Osteoblast (primary cell): Measurements from ENCODE around the gene TNFSF18. TPM values are rescaled to one million over a fixed set of nuclear protein-coding genes. Genes with fewer than 3 reads are reported as not detected.
"Not testable (repeated sequence)": the region's sequence is repeated elsewhere in the genome, so short reads cannot be mapped to it uniquely, and the experiment has no call there.

ENCODE experiments used
- DNase-seq: peaks from one replicate; pipeline ENCODE4 v3.0.0; 2011; ENCODE audit warnings: low spot score, mixed read lengths; ENCODE audit not compliant: insufficient read length; ENCODE audit errors: missing footprints
- H2AFZ ChIP-seq: 2 replicates; pipeline ENCODE4 v1.6.0; 2011; ENCODE audit warnings: mild to moderate bottlenecking, low read length
- H3K27ac ChIP-seq: 2 replicates; pipeline ENCODE4 v1.5.1; 2011; ENCODE audit warnings: mild to moderate bottlenecking, low read depth, low read length, moderate library complexity
- H3K27me3 ChIP-seq: 2 replicates; pipeline ENCODE4 v1.6.0; 2012; ENCODE audit warnings: mild to moderate bottlenecking, control low read depth, inconsistent platforms, low read length, moderate library complexity; ENCODE audit not compliant: insufficient read depth
- H3K36me3 ChIP-seq: 2 replicates; pipeline ENCODE4 v1.5.1; 2011; ENCODE audit warnings: mild to moderate bottlenecking, low read length, control low read depth, moderate library complexity; ENCODE audit not compliant: insufficient read depth
- H3K4me1 ChIP-seq: 2 replicates; pipeline ENCODE4 v1.5.1; 2011; ENCODE audit warnings: mild to moderate bottlenecking, low read length, control low read depth, moderate library complexity; ENCODE audit not compliant: insufficient read depth
- H3K4me2 ChIP-seq: 2 replicates; pipeline ENCODE4 v1.6.0; 2011; ENCODE audit warnings: mild to moderate bottlenecking, low read length; ENCODE audit not compliant: insufficient read depth
- H3K4me3 ChIP-seq: fragments of 200-600 bp; sonication (generic); 3 replicates; pipeline ENCODE4 v1.5.1; 2012; ENCODE audit warnings: mild to moderate bottlenecking, low read length, inconsistent platforms; ENCODE audit not compliant: insufficient read depth
- H3K79me2 ChIP-seq: 2 replicates; pipeline ENCODE4 v1.6.0; 2012; ENCODE audit warnings: mild to moderate bottlenecking, low read length, control low read depth, inconsistent platforms; ENCODE audit not compliant: insufficient read depth
- H3K9me3 ChIP-seq: 2 replicates; pipeline ENCODE4 v1.5.1; 2011; ENCODE audit warnings: low read depth, low read length, control low read depth
- H4K20me1 ChIP-seq: 2 replicates; pipeline ENCODE4 v1.6.0; 2012; ENCODE audit warnings: mild to moderate bottlenecking, low read length, control low read depth; ENCODE audit not compliant: insufficient read depth
- total RNA-seq: library from RNA; depleted of rRNA; stranded (reverse); fragments of >200 nt; gene quantifications from 2 replicates; pipeline ENCODE4 v1.2.3, GENCODE V29; 2012
- TF ChIP-seq, protein P1 (sequence below): IDR thresholded peaks from 2 replicates; pipeline ENCODE4 v1.5.1; 2011; ENCODE audit warnings: mild to moderate bottlenecking, low read depth, low read length, moderate library complexity; ENCODE audit errors: extremely low read depth

The TNFSF18 gene
- total RNA-seq, 1 donor, result 0.36 TPM

DNA sequence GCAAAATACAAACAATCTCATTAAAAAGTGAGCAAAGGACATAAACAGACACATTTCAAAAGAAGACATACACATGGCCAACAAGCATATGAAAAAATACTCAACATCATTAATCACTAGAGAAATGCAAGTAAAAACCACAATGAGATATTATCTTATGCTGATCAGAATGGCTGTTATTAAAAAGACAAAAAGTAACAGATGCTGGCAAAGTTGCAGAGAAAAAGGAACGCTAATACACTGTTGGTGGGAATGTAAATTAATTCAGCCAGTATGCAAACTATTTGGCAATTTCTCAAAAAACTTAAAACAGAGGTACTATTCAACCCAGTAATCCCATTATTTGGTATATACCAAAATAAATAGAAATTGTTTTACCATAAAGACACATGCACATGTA lies 32.2 kb upstream of the TNFSF18 start:
- H3K36me3 ChIP-seq, result no peaks in the 10 kb centered on the region
- H4K20me1 ChIP-seq, result no peaks in the 10 kb centered on the region
- DNase-seq, result no peak
- H3K4me3 ChIP-seq, result no peak overlapping the region
- no peak overlapping the region for H3K4me2 ChIP-seq
- no peaks in the 10 kb centered on the region for H3K9me3 ChIP-seq
- no peak overlapping the region for H2AFZ ChIP-seq
- peaks cover 5% of the 10 kb centered on the region for H3K27me3 ChIP-seq
- H3K27ac ChIP-seq, result no peak overlapping the region
- H3K79me2 ChIP-seq, result no peaks in the 10 kb centered on the region
- H3K4me1 ChIP-seq, result no peaks in the 10 kb centered on the region
- TF ChIP-seq, protein P1, sequence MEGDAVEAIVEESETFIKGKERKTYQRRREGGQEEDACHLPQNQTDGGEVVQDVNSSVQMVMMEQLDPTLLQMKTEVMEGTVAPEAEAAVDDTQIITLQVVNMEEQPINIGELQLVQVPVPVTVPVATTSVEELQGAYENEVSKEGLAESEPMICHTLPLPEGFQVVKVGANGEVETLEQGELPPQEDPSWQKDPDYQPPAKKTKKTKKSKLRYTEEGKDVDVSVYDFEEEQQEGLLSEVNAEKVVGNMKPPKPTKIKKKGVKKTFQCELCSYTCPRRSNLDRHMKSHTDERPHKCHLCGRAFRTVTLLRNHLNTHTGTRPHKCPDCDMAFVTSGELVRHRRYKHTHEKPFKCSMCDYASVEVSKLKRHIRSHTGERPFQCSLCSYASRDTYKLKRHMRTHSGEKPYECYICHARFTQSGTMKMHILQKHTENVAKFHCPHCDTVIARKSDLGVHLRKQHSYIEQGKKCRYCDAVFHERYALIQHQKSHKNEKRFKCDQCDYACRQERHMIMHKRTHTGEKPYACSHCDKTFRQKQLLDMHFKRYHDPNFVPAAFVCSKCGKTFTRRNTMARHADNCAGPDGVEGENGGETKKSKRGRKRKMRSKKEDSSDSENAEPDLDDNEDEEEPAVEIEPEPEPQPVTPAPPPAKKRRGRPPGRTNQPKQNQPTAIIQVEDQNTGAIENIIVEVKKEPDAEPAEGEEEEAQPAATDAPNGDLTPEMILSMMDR, result no peak

DNA sequence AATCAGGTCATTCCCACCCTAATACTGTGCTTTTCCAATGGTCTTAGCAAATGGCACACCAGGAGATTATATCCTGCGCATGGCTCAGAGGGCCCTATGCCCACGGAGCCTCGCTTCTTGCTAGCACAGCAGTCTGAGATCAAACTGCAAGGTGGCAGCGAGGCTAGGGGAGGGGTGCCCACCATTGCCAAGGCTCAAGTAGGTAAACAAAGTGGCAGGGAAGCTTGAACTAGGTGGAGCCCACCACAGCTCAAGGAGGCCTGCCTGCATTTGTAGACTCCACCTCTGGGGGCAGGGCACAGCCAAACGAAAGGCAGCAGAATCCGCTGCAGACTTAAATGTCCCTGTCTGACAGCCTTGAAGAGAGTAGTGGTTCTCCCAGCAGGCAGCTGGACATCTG lies 23.5 kb upstream of the TNFSF18 start:
- H3K36me3 ChIP-seq, H4K20me1 ChIP-seq, H3K4me2 ChIP-seq, DNase-seq, H3K9me3 ChIP-seq, H3K27ac ChIP-seq, H3K79me2 ChIP-seq, H3K4me1 ChIP-seq, H3K27me3 ChIP-seq, H2AFZ ChIP-seq, H3K4me3 ChIP-seq: not testable (repeated sequence)

DNA sequence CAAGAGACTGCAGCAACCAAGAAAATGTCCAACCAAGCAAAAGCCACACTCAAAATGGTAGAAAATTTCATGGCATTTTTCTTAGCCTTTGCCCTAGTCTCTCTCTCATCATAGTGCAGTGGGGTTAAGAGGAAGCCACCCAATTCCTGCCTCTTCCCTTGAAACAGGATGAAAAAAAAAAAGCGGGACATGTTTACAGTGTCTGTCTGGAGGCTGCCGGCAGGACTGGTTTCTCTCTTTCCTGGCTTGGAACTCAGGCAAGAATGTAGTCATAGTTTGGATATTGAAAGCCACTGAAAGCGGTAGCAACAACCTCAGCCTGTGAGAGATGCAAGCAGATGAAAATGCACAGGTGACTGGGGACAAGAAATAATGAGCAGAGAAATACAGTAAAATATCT lies 13.3 kb upstream of the TNFSF18 start:
- no peak overlapping the region for H3K27ac ChIP-seq
- H3K36me3 ChIP-seq, result no peaks in the 10 kb centered on the region
- no peaks in the 10 kb centered on the region for H3K79me2 ChIP-seq
- H3K4me3 ChIP-seq, result no peak overlapping the region
- TF ChIP-seq, protein P1, result no peak
- H3K27me3 ChIP-seq, result no peaks in the 10 kb centered on the region
- no peaks in the 10 kb centered on the region for H3K4me1 ChIP-seq
- H3K4me2 ChIP-seq, result no peak overlapping the region
- no peak for DNase-seq
- no peaks in the 10 kb centered on the region for H4K20me1 ChIP-seq
- no peaks in the 10 kb centered on the region for H3K9me3 ChIP-seq
- peak overlapping the region; percentile 36 for H2AFZ ChIP-seq

DNA sequence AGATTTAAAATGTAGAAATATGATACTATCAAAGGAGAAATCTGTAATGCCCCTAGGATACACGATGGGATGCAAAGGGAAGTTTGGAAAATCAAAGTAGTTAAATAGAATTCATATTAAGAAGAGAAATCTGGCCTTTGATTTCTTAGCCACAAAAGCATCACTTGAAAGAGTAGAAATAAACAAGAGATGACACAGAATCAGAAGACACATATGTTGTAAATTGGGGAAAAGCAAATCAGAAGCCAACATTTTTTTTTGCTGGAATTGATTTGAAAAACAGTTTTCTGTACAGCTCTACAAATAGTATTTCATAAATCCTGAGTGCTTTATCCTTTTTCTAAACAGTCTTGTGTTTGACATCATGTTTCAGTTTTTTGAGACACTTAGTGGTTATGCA lies 12.4 kb upstream of the TNFSF18 start:
- Histone ChIP-seq H3K27ac (no peak overlapping the region), H3K4me1 (no peaks in the 10 kb centered on the region), H3K36me3 (no peaks in the 10 kb centered on the region), H3K4me2 (no peak overlapping the region), H3K27me3 (no peaks in the 10 kb centered on the region), H3K4me3 (no peak overlapping the region), H3K9me3 (no peaks in the 10 kb centered on the region), H2AFZ (no peak overlapping the region), H4K20me1 (no peaks in the 10 kb centered on the region), H3K79me2 (no peaks in the 10 kb centered on the region)
- DNase-seq, result no peak
- TF ChIP-seq, protein P1, result no peak
